Upper lobe of right lung (tissue), 1 donor: Measurements from ENCODE around the gene CPAMD8. TPM values are rescaled to one million over a fixed set of nuclear protein-coding genes. Genes with fewer than 3 reads are reported as not detected.

ENCODE experiments used
- ATAC-seq: fragments of 200-7000 bp; cut with Tn5 transposase; one replicate; pipeline ENCODE4 v1.9.1; 2020; ENCODE audit warnings: mild to moderate bottlenecking, moderate library complexity
- DNase-seq: peaks from one replicate; pipeline ENCODE4 v3.0.0-alpha.2; 2020
- H3K27ac ChIP-seq: fragments of 200-600 bp; one replicate; pipeline ENCODE4 v1.8.0; 2022
- H3K27me3 ChIP-seq: fragments of 200-600 bp; one replicate; pipeline ENCODE4 v1.8.0; 2022; ENCODE audit warnings: mild to moderate bottlenecking
- H3K36me3 ChIP-seq: fragments of 200-600 bp; one replicate; pipeline ENCODE4 v1.8.0; 2022
- H3K4me1 ChIP-seq: fragments of 200-600 bp; one replicate; pipeline ENCODE4 v1.8.0; 2022
- H3K4me3 ChIP-seq: fragments of 200-600 bp; one replicate; pipeline ENCODE4 v1.8.0; 2022; ENCODE audit warnings: mild to moderate bottlenecking
- H3K9me3 ChIP-seq: fragments of 200-600 bp; one replicate; pipeline ENCODE4 v1.8.0; 2022
- CTCF ChIP-seq: fragments of 200-600 bp; IDR thresholded peaks from one replicate; pipeline ENCODE4 v1.8.0; 2022; ENCODE audit warnings: antibody characterized with exemption
- intact Hi-C: fragments of 100-400 bp; cut with DNase I; formaldehyde crosslinking; loops from one replicate; pipeline ENCODE4 v1.11.0; 2022
- total RNA-seq: library from RNA; stranded (reverse); fragmentation: NEBNext Ultra II Directional; extraction: Animal tissue kit (Norgen Biotek cat#: 25700); gene quantifications from one replicate; pipeline ENCODE4 v1.2.1, GENCODE V29; 2021
- donor health status: DM: no; HTN: yes; CAD: no; lungs with severe emphysema.

The CPAMD8 gene
- total RNA-seq, 1 donor from 2014 or later = 50.9 TPM

- intact Hi-C loops = no loop called here
- DNase-seq (no peak), ATAC-seq (no peak)
- no peaks in the 10 kb centered on the region for H3K27me3 ChIP-seq
- H3K27ac ChIP-seq = peak overlapping the region; percentile 14
- H3K9me3 ChIP-seq = no peaks in the 10 kb centered on the region
- H3K4me3 ChIP-seq = no peak overlapping the region
- no peak for TF ChIP-seq CTCF
- peaks cover 18% of the 10 kb centered on the region for H3K4me1 ChIP-seq
- peaks cover 74% of the 10 kb centered on the region for H3K36me3 ChIP-seq
Observed at GRCh38 chr19:16872728-16873127, 153.9 kb downstream of the CPAMD8 start.

DNA sequence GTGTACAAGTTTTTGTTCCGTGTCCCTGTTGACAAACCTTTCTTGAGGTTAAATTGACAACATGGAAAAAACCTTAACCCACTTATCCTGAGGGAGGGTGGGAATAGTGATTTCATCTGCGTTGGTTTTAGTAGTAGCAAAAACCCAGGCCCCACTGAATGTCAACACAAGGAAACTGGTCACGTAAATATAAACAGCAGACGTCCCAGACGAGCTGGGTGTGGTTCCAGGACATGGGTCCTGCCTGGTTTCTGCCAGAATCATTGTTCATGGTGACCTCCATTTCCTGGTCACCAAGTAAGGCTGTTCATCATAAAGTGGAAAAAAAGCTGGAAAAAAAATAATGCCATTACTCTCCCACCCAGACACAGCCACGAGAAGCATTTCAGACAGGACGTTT is 154.7 kb downstream of the CPAMD8 start:
- TF ChIP-seq CTCF = no peak
- Histone ChIP-seq H3K27me3 (no peaks in the 10 kb centered on the region), H3K27ac (peak overlapping the region; percentile 14), H3K36me3 (peaks cover 74% of the 10 kb centered on the region), H3K4me3 (no peak overlapping the region), H3K4me1 (peaks cover 18% of the 10 kb centered on the region), H3K9me3 (no peaks in the 10 kb centered on the region)
- intact Hi-C loops = no loop called here
- ATAC-seq (peak; percentile 46), DNase-seq (no peak)

DNA sequence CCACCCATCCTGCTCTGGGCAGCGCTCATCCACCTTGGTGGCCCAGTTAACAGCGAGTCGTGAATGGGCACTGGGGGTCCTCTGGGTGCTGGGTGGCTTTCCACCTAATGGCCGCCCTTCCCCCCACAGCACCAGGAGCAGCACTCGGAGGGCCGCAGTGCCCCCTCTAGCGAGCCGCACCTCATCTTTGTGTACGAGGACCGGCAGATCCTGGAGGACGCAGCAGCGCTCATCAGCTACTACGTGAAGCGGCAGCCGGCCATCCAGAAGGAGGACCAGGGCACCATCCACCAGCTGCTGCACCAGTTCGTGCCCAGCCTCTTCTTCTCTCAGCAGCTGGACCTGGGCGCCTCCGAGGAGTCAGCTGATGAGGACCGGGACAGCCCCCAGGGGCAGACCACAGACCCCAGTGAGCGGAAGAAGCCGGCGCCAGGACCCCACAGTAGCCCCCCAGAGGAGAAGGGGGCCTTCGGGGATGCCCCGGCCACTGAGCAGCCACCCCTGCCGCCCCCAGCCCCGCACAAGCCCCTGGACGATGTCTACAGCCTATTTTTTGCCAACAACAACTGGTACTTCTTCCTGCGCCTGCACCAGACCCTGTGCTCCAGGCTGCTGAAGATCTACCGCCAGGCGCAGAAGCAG is 157.2 kb downstream of the CPAMD8 start:
- H3K4me1 ChIP-seq = peaks cover 11% of the 10 kb centered on the region
- no peak for ATAC-seq
- peaks cover 87% of the 10 kb centered on the region for H3K36me3 ChIP-seq
- no peaks in the 10 kb centered on the region for H3K27me3 ChIP-seq
- H3K27ac ChIP-seq = no peak overlapping the region
- no peak for TF ChIP-seq CTCF
- no peak overlapping the region for H3K4me3 ChIP-seq
- no peak for DNase-seq
- no peaks in the 10 kb centered on the region for H3K9me3 ChIP-seq
- intact Hi-C loops = no loop called here

- Histone ChIP-seq H3K27me3 (no peaks in the 10 kb centered on the region), H3K9me3 (no peaks in the 10 kb centered on the region), H3K27ac (no peak overlapping the region), H3K4me3 (no peak overlapping the region), H3K4me1 (peaks cover 9% of the 10 kb centered on the region), H3K36me3 (peaks cover 94% of the 10 kb centered on the region)
- intact Hi-C loops = no loop called here
- TF ChIP-seq CTCF = no peak
- ATAC-seq (no peak), DNase-seq (no peak)
Observed at GRCh38 chr19:16868423-16869130, 158.0 kb downstream of the CPAMD8 start.

- Histone ChIP-seq H3K4me1 (no peaks in the 10 kb centered on the region), H3K9me3 (no peaks in the 10 kb centered on the region), H3K36me3 (peaks cover 95% of the 10 kb centered on the region), H3K27ac (no peak overlapping the region), H3K4me3 (no peak overlapping the region), H3K27me3 (no peaks in the 10 kb centered on the region)
- no peak for ATAC-seq
- no peak for TF ChIP-seq CTCF
- DNase-seq = no peak
- intact Hi-C loops = no loop called here
Observed at GRCh38 chr19:16867211-16867610, 159.4 kb downstream of the CPAMD8 start.
